A673 (cell line): ENCODE measurements around the gene GALNT13. TPM values are rescaled to one million over a fixed set of nuclear protein-coding genes. Genes with fewer than 3 reads are reported as not detected.

ENCODE experiments used
- BruUV-seq: library from RNA; stranded (reverse); fragments of 400-500 nt; replicated peaks from 2 replicates; lab custom pipeline; 2021; lab: Mats Ljungman, UMichigan
- CTCF ChIA-PET: fragments of 300-600 bp; sonication (Branson Sonifier 250); formaldehyde crosslinking; loops from one replicate; lab custom pipeline; 2022; ENCODE audit warnings: antibody characterized with exemption; lab: Charles Lee
- POLR2A ChIA-PET: fragments of 300-600 bp; sonication (Branson Sonifier 250); formaldehyde crosslinking; loops from one replicate; lab custom pipeline; 2022; ENCODE audit warnings: antibody characterized with exemption; ENCODE audit not compliant: low non-redundant PET; lab: Charles Lee
- DNase-seq: peaks from one replicate; pipeline ENCODE4 v3.0.0-alpha.2; 2015; ENCODE audit warnings: low spot score
- H3K27ac ChIP-seq: fragments of 200-600 bp; sonication (generic); 2 replicates; pipeline ENCODE4 v1.5.1; 2016; ENCODE audit warnings: mixed run types, low read depth, mild to moderate bottlenecking, mixed read lengths, antibody characterized with exemption, low read length; ENCODE audit not compliant: poor library complexity, severe bottlenecking
- H3K27me3 ChIP-seq: fragments of 200-600 bp; sonication (generic); replicated peaks from 2 replicates; pipeline ENCODE4 v1.6.1; 2017; ENCODE audit warnings: mixed run types, low read depth, mild to moderate bottlenecking, mixed read lengths, antibody characterized with exemption, low read length; ENCODE audit not compliant: insufficient read depth, poor library complexity
- H3K36me3 ChIP-seq: fragments of 200-600 bp; sonication (generic); 2 replicates; pipeline ENCODE4 v1.6.1; 2016; ENCODE audit warnings: mixed run types, mild to moderate bottlenecking, mixed read lengths, antibody characterized with exemption, low read length; ENCODE audit not compliant: insufficient read depth, poor library complexity, severe bottlenecking
- H3K4me1 ChIP-seq: fragments of 200-600 bp; sonication (generic); 2 replicates; pipeline ENCODE4 v1.6.1; 2017; ENCODE audit warnings: mixed run types, mild to moderate bottlenecking, mixed read lengths, antibody characterized with exemption, low read length; ENCODE audit not compliant: insufficient read depth, poor library complexity, severe bottlenecking
- H3K4me3 ChIP-seq: fragments of 200-600 bp; sonication (generic); 2 replicates; pipeline ENCODE4 v1.5.1; 2016; ENCODE audit warnings: low read depth, mixed run types, mild to moderate bottlenecking, mixed read lengths, low read length; ENCODE audit not compliant: poor library complexity, severe bottlenecking
- H3K9me3 ChIP-seq: fragments of 200-600 bp; sonication (generic); 2 replicates; pipeline ENCODE4 v1.6.1; 2016; ENCODE audit warnings: mixed run types, low read depth, mild to moderate bottlenecking, mixed read lengths, antibody characterized with exemption, low read length; ENCODE audit not compliant: poor library complexity, severe bottlenecking
- CTCF ChIP-seq: fragments of 300-800, 200-600 bp; sonication (generic); conservative IDR thresholded peaks from 2 replicates; pipeline ENCODE4 v1.5.1; 2017; ENCODE audit warnings: low read depth, mild to moderate bottlenecking, antibody characterized with exemption, low read length, moderate library complexity, mixed read lengths
- EZH2 ChIP-seq: fragments of 200-600 bp; sonication (generic); IDR thresholded peaks from 2 replicates; pipeline ENCODE4 v1.6.1; 2017; ENCODE audit warnings: borderline replicate concordance, low read depth, mild to moderate bottlenecking, mixed read lengths, antibody characterized with exemption, low read length; ENCODE audit not compliant: poor library complexity, severe bottlenecking
- intact Hi-C: fragments of 100-400 bp; cut with micrococcal nuclease; formaldehyde crosslinking; loops from one replicate; pipeline ENCODE4 v1.10.0; 2022; ENCODE audit not compliant: unreplicated experiment
- total RNA-seq: library from RNA; stranded (reverse); gene quantifications from 2 replicates; pipeline ENCODE4 v1.2.3, GENCODE V29; 2021

The GALNT13 gene
- total RNA-seq, 1 experiment from 2014 or later, result not detected

DNA sequence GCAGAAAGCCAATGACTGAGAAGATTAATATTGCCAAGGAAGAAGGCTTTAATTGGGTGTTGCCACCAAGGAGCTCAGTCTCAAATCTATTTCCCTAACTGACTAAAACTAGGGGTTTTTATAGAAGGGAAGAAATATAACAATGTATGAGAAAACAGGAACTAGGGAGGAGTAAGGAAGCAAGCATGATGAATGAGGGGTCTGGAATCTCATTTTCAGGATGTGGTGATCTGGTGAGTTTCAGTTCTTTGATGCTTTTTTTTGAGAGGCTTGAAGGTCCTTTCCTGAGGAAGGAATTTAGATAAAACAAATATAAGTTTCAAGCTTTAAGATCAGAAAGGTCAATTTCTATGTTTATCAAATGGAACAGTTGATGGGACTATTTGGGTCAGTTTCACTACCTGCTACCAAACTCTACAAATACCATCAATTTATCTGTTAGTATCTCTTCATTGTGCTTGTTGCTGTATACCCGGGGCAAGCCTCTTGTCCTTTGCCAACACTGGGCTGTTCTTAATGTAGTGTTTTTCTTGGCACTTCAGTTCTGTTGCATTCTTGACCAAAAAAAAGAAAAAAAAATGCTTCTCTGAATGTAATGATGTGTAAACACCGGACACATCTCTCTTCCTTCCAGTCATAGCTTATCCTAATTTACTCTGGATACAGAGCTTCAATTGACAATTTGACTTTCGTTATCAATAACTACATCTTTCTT lies 357.0 kb downstream of the GALNT13 start:
- H3K27ac ChIP-seq, result no peak overlapping the region
- no peaks in the 10 kb centered on the region for H3K9me3 ChIP-seq
- no peak for DNase-seq
- H3K36me3 ChIP-seq, result no peaks in the 10 kb centered on the region
- ChIA-PET POLR2A (no interaction called here), CTCF (no interaction called here)
- H3K4me3 ChIP-seq, result no peak overlapping the region
- no TSS peak for BruUV-seq
- H3K4me1 ChIP-seq, result no peaks in the 10 kb centered on the region
- H3K27me3 ChIP-seq, result no peaks in the 10 kb centered on the region
- no peak for TF ChIP-seq CTCF
- TF ChIP-seq EZH2, result no peak
- intact Hi-C loops, result no loop called here

- no peak for DNase-seq
- no peak overlapping the region for H3K4me3 ChIP-seq
- no peaks in the 10 kb centered on the region for H3K36me3 ChIP-seq
- CTCF ChIA-PET, result no interaction called here
- no TSS peak for BruUV-seq
- intact Hi-C loops, result no loop called here
- POLR2A ChIA-PET, result no interaction called here
- no peaks in the 10 kb centered on the region for H3K4me1 ChIP-seq
- H3K27ac ChIP-seq, result no peak overlapping the region
- no peak for TF ChIP-seq CTCF
- TF ChIP-seq EZH2, result no peak
- no peaks in the 10 kb centered on the region for H3K9me3 ChIP-seq
- no peaks in the 10 kb centered on the region for H3K27me3 ChIP-seq
Observed at GRCh38 chr2:154229966-154230365, 358.2 kb downstream of the GALNT13 start.

DNA sequence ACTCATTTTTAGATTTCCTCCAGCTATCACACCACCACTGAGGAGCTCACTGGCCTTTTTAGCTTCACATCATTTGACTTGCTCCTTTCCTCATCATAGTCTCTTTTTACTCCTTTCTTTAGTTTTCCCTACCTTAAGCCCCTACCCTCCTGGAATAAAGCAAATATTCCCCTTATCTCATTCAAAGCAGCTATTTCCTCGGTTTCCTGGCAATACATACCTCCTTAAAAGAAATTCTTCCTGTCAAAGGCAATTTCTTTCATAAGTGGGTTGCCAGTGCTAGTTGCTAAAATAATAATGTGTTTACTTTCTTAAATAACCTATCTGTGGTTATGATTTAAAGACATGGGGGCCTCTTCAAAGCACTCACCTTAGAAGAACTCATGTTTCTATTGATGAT lies 359.3 kb downstream of the GALNT13 start:
- POLR2A ChIA-PET, result no interaction called here
- BruUV-seq, result no TSS peak
- Histone ChIP-seq H3K36me3 (no peaks in the 10 kb centered on the region), H3K9me3 (no peaks in the 10 kb centered on the region), H3K4me3 (no peak overlapping the region), H3K27ac (no peak overlapping the region), H3K4me1 (no peaks in the 10 kb centered on the region), H3K27me3 (no peaks in the 10 kb centered on the region)
- no peak for DNase-seq
- CTCF ChIA-PET, result no interaction called here
- intact Hi-C loops, result no loop called here
- TF ChIP-seq EZH2, result no peak
- TF ChIP-seq CTCF, result no peak
